ENCODE measurements around the gene SELENOM.
"Not testable (repeated sequence)": the region's sequence is repeated elsewhere in the genome, so short reads cannot be mapped to it uniquely, and the experiment has no call there.

SELENOM gene

GRCh38 chr22:31103899-31104694 is 3.3 kb downstream of the SELENOM start:
- no peak for DNase-seq

GRCh38 chr22:31103111-31103510 is 4.3 kb downstream of the SELENOM start:
- DNase-seq, result no peak

GRCh38 chr22:31102441-31103081 is 4.8 kb downstream of the SELENOM start:
- DNase-seq, result no peak

GRCh38 chr22:31100762-31101525 is 6.4 kb downstream of the SELENOM start:
- no peak for DNase-seq

- DNase-seq, result no peak
Observed at GRCh38 chr22:31099841-31100761, 7.3 kb downstream of the SELENOM start.

GRCh38 chr22:31099386-31099785 is 8.0 kb downstream of the SELENOM start:
- DNase-seq, result no peak

- DNase-seq, result no peak
Observed at GRCh38 chr22:31098632-31099110, 8.7 kb downstream of the SELENOM start.

GRCh38 chr22:31097941-31098631 is 9.3 kb downstream of the SELENOM start:
- DNase-seq, result no peak

- not testable (repeated sequence) for DNase-seq
Observed at GRCh38 chr22:31097539-31097938, 9.8 kb downstream of the SELENOM start.

- DNase-seq, result no peak
Observed at GRCh38 chr22:31096657-31097279, 10.6 kb downstream of the SELENOM start.

GRCh38 chr22:31095637-31096249 is 11.6 kb downstream of the SELENOM start:
- DNase-seq, result no peak

GRCh38 chr22:31094741-31095140 is 12.6 kb downstream of the SELENOM start:
- no peak for DNase-seq

- no peak for DNase-seq
Observed at GRCh38 chr22:31094021-31094551, 13.3 kb downstream of the SELENOM start.

GRCh38 chr22:31093086-31093850 is 14.1 kb downstream of the SELENOM start:
- DNase-seq, result no peak

GRCh38 chr22:31092161-31092560 is 15.2 kb downstream of the SELENOM start:
- DNase-seq, result no peak

- DNase-seq, result no peak
Observed at GRCh38 chr22:31091106-31091975, 16.0 kb downstream of the SELENOM start.

GRCh38 chr22:31090217-31091085 is 16.9 kb downstream of the SELENOM start:
- DNase-seq, result no peak
